GM21723 (cell line): ENCODE results near the gene TMEM91.
"Not testable (repeated sequence)": the region's sequence is repeated elsewhere in the genome, so short reads cannot be mapped to it uniquely, and the experiment has no call there.

Experiments
- ATAC-seq: cut with Tn5 transposase; IDR thresholded peaks from one replicate; pipeline ENCODE4 v1.9.1; 2021; ENCODE audit warnings: mild to moderate bottlenecking, moderate library complexity; ENCODE audit not compliant: unreplicated experiment

TMEM91 gene

GRCh38 chr19:41376241-41376997 is at the start of gene TMEM91:
Gene TMEM91 (plus strand): TSS chr19:41376533. CDS start chr19:41378310, 1,777 bp downstream.
- no peak for ATAC-seq

DNA sequence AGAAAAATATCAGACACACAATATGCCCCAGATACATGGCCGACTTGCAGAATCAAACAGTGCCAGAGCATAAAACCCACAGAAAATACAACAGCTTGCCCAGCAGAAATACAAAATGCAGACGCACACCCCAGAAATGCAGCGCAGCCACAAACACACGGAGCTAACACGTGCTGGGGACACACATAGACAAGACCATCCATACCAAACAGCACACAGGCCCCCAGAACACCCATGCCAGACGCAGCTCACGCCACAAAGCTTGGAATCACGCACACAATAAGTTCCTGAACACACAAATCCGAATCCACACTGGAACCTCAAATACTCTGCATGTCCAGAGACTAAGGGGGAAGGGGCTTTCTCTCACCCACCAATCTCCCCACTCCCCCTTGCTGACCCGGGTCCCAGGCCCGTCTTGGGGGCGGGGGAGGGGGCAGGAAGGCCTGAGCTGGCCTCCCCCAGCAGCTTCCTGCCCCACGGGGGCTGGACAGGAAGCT is 49.2 kb upstream of the TMEM91 start:
- ATAC-seq = no peak

GRCh38 chr19:41327576-41328156 is 48.7 kb upstream of the TMEM91 start:
- peak; percentile 45 for ATAC-seq

GRCh38 chr19:41328157-41328841 is 48.0 kb upstream of the TMEM91 start:
- peak; percentile 17 for ATAC-seq

DNA sequence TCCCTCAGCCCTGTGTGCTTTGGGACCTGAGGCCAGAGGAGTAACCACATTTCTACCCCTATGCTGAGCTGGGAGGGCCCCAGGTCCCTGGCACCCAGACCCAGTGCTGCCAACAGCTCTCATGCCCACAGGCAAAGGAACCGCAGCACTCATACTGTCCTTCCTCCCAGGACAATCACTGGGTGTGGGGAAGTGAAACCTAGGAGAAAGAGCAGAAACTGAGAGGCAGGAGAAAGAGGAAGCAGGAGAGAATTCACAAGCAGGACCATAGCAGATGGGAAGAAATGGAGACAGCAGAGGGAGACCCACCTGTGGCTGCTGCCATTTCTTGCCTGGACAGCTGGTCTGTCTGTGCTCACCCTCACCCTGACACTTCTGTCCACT is 47.5 kb upstream of the TMEM91 start:
- no peak for ATAC-seq

GRCh38 chr19:41330481-41330880 is 45.9 kb upstream of the TMEM91 start:
- ATAC-seq = no peak

DNA sequence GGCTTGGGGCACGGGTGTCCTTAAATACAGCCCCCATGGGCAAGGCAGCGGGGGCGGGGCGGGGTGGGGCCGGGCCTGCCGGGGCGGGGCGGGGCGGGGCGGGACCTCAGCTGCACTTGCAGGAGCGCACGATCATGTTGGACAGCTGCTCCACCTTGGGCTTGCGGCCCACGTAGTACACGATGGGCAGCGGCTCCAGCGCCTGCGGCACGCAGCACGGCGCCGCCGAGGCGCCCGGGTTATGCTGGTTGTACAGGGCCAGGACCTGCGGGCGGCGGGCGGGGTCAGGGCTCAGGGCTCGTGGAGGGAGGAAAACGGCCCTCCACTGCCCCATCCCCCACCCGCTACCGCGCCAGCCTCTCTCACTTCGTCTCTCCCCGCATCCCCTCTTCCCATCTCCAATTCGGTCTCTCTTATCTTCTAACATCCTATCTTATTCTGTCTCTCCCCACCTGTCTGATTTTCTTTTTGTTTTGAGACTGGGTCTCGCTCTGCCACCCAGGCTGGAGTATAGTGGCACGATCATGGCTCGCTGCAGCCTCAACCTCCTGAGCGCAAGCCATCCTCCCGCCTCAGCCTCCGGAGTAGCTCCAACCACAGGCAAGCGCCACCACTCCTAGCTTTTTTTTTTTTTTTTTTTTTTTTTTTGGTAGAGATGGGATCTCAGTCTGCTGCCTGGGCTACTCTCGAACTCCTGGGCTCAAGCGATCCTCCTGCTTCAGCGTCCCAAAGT is 45.2 kb upstream of the TMEM91 start:
- ATAC-seq = no peak

DNA sequence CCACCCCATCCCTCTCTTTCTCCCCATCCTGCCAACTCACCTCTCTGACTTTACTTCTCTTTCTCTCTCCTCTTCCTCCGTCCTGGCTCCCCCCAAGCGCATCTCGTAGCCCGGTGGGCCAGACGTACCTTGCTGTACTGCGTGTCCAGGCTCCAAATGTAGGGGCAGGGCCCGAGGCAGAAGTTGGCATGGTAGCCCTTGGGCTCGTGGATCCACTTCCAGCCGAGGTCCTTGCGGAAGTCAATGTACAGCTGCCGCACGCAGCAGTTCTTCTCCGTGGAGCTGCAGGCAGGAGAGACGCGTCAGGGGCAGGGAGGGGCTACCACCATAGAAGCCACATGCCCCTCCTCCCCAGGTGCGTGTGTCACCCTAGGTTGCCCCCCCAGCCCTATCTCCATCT is 44.3 kb upstream of the TMEM91 start:
- no peak for ATAC-seq

- no peak for ATAC-seq
These were observed 43.9 kb upstream of the TMEM91 start for GRCh38 chr19:41332468-41332867.

DNA sequence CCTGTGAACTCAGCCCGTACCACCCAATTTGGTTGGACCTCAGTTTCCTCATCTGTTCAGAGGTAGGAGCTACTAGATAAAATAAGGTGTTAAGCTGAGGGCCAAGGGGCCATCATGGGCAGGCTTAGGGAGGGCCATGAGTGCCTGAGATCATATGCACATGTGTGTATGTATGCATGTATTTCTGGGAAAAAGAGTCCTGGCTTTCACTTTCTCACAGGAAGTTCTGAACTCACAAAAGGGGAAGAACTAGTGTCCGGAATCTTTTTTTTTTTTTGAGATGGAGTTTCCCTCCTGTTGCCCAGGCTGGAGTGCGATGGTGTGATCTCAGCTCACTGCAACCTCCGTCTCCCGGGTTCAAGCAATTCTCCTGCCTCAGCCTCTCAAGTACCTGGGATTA is 41.5 kb upstream of the TMEM91 start:
- no peak for ATAC-seq

GRCh38 chr19:41335467-41335866 is 40.9 kb upstream of the TMEM91 start:
- ATAC-seq = no peak

- no peak for ATAC-seq
These were observed 36.4 kb upstream of the TMEM91 start for GRCh38 chr19:41339936-41340335.

- no peak for ATAC-seq
These were observed 34.5 kb upstream of the TMEM91 start for GRCh38 chr19:41341669-41342490.

DNA sequence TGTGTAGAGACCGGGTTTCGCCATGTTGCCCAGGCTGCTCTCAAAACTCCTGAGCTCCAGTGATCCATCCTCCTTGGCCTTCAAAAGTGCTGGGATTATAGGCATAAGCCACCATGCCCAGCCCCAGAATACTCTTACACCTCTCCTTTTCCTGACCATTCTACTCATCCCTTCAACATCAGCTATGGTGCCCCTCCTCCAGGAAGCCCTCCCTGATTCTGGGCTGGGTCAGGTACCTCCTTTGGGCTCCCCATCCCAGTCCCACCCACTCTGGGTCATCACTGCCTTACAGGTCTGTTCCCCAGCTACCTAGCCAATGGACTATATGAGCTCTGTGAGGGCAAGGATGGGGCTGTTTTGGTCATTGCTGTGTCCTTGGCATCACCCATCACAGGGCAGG is 32.2 kb upstream of the TMEM91 start:
- ATAC-seq = no peak

- not testable (repeated sequence) for ATAC-seq
These were observed 29.4 kb upstream of the TMEM91 start for GRCh38 chr19:41346916-41347315.

GRCh38 chr19:41350735-41351338 is 25.5 kb upstream of the TMEM91 start:
- ATAC-seq = peak; percentile 12

DNA sequence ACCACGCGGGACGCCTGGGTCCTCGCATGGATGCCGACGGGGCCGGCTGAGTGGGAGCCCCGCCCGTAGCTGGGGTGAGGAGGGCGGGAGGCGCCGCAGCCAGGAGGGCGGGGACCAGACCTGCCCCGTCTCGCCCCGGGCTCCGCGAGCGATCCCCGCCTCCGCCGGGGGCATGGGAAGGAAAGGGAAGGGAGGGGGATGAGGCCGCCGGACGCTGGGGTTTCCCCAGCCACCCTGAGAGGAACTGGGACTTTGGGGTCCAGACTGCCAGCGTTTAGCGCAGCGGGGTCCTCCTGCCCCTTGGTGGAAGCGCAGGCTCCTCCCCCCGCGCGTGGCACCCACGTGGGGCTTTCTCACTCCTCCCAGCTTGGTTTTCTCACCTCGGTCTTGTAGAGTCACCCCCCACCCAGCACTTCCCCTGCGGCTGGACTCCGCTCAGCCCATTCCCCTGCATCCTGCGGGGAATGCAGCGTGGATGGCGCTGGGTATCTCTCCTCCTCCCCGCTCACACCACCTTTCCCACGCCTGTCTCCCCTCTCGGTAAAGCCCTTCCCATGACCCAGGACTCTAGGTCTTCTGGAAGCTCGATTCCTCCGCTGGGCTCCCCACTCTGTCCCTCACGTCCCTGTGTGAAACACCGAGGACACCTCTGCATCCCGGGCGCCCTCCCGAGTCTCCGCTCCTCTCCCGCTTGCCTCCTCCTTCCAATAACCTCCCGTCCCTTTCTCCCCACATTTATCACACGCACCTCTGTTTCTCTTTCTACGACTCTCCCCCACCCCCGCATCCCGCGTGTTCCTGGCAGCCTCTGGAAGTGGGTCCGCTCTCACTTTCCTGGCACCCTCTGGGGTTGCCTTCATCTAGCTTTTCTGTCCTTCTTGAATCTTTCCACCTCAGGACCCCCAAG is 24.7 kb upstream of the TMEM91 start:
- ATAC-seq = peak; percentile 35

DNA sequence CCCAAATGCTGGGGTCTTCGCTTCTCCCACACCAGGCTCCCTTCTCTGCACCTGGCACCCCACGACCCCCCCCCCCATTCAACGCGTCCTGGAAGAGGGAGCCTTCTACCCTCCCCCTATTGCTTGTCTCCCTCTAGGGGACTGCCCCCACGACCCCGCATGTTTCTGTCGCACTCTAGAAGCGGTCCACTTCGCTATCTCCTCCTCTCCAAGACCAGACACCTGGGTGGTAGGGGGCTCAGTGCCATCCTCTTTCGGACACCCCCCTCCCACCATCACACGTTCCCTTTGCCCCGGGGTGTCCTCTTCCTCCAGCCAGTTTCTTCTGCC is 24.1 kb upstream of the TMEM91 start:
- no peak for ATAC-seq
